ENCODE results near the gene SERGEF.

DNA sequence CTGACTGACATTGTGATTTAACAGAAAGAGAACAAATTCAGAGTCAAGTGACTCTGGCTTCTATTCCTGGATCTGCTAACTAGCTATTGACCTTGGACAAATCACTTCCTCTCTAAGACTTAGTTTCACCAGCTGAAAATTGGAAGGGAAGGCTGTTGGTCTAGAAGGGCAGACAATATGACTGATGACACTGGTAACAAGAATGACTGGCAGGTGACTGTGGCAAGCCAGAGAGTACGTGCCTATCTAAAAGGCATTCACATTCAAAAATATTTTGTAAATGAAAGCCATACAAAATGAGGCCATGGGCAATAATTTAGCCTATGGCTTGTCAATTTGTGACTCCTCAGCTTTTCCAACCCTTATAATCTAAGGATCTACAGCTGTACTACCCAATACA is 23.5 kb downstream of the SERGEF start:
- TF ChIP-seq, protein P1, sequence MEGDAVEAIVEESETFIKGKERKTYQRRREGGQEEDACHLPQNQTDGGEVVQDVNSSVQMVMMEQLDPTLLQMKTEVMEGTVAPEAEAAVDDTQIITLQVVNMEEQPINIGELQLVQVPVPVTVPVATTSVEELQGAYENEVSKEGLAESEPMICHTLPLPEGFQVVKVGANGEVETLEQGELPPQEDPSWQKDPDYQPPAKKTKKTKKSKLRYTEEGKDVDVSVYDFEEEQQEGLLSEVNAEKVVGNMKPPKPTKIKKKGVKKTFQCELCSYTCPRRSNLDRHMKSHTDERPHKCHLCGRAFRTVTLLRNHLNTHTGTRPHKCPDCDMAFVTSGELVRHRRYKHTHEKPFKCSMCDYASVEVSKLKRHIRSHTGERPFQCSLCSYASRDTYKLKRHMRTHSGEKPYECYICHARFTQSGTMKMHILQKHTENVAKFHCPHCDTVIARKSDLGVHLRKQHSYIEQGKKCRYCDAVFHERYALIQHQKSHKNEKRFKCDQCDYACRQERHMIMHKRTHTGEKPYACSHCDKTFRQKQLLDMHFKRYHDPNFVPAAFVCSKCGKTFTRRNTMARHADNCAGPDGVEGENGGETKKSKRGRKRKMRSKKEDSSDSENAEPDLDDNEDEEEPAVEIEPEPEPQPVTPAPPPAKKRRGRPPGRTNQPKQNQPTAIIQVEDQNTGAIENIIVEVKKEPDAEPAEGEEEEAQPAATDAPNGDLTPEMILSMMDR (conservative IDR thresholded peaks at IDR 0.05 in 1 of 2, IDR thresholded peaks at IDR 0.05 in 1 of 2; ENCODE audit: extremely low read depth in 1 of 2, insufficient read depth in 1 of 2, low read depth in 1 of 2, low read length in 2 of 2): no peak
- TF ChIP-seq EZH2 (IDR thresholded peaks at IDR 0.05; ENCODE audit: borderline replicate concordance, low read length): no peak

Data from mammary epithelial cell (primary cell).